Hepatocyte (in vitro differentiated cells): Measurements from ENCODE around the gene PRB4.

Source experiments
- EZH2phosphoT487 ChIP-seq: fragments of 200-600 bp; sonication (generic); IDR thresholded peaks from one replicate; pipeline ENCODE4 v1.6.1; 2018; ENCODE audit warnings: antibody characterized with exemption, mild to moderate bottlenecking, low read depth, moderate library complexity; ENCODE audit not compliant: unreplicated experiment, severe bottlenecking
- TF ChIP-seq, protein P1 (sequence below): fragments of 200-600 bp; sonication (generic); IDR thresholded peaks from 2 replicates; pipeline ENCODE4 v1.5.1; 2016; ENCODE audit warnings: antibody characterized with exemption, mild to moderate bottlenecking; ENCODE audit not compliant: poor library complexity

DNA sequence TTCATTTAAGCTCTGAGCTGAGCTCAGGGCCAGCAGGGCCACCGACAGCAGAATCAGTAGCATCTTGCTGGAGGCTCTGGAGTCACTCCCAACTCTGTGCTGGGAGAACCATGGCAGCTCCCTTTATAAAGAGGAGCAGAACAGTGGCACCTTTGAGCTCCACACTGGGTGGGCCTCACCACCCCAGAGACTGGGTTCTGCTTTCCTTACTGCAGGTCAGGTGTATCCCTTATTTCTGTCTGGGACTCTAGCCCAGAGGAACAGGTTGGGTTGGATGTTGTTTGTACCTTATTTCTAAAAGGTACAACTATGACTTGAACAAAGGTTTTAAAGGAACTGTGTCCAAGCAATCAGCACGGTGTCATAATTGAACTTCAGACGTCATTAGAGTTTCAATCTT is 40.6 kb downstream of the PRB4 start, which contains the start of gene PRB3:
- TF ChIP-seq, protein P1, sequence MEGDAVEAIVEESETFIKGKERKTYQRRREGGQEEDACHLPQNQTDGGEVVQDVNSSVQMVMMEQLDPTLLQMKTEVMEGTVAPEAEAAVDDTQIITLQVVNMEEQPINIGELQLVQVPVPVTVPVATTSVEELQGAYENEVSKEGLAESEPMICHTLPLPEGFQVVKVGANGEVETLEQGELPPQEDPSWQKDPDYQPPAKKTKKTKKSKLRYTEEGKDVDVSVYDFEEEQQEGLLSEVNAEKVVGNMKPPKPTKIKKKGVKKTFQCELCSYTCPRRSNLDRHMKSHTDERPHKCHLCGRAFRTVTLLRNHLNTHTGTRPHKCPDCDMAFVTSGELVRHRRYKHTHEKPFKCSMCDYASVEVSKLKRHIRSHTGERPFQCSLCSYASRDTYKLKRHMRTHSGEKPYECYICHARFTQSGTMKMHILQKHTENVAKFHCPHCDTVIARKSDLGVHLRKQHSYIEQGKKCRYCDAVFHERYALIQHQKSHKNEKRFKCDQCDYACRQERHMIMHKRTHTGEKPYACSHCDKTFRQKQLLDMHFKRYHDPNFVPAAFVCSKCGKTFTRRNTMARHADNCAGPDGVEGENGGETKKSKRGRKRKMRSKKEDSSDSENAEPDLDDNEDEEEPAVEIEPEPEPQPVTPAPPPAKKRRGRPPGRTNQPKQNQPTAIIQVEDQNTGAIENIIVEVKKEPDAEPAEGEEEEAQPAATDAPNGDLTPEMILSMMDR: no peak
- TF ChIP-seq EZH2phosphoT487: no peak
